GM12892 (cell line): Measurements from ENCODE around the gene ZCCHC18.
"Not testable (repeated sequence)": the region's sequence is repeated elsewhere in the genome, so short reads cannot be mapped to it uniquely, and the experiment has no call there.

Experiments
- POLR2A ChIP-seq: IDR thresholded peaks from 2 replicates; pipeline ENCODE4 v1.6.1; 2011; ENCODE audit warnings: low read depth, low read length, control low read depth
- POLR2AphosphoS5 ChIP-seq: IDR thresholded peaks from 2 replicates; pipeline ENCODE4 v1.6.1; 2011; ENCODE audit warnings: low read depth, low read length, control low read depth
- TAF1 ChIP-seq: IDR thresholded peaks from 2 replicates; pipeline ENCODE4 v1.6.1; 2011; ENCODE audit warnings: low read depth, mild to moderate bottlenecking, control low read depth, low read length, borderline replicate concordance

- TF ChIP-seq POLR2AphosphoS5, POLR2A, TAF1: not testable (repeated sequence)
Measured at GRCh38 chrX:104075778-104076445, 36.4 kb upstream of the ZCCHC18 start, which contains the start of gene TMSB15C.
